Measurements from ENCODE around the gene OPHN1.
"Not testable (repeated sequence)": the region's sequence is repeated elsewhere in the genome, so short reads cannot be mapped to it uniquely, and the experiment has no call there.

OPHN1 gene

DNA sequence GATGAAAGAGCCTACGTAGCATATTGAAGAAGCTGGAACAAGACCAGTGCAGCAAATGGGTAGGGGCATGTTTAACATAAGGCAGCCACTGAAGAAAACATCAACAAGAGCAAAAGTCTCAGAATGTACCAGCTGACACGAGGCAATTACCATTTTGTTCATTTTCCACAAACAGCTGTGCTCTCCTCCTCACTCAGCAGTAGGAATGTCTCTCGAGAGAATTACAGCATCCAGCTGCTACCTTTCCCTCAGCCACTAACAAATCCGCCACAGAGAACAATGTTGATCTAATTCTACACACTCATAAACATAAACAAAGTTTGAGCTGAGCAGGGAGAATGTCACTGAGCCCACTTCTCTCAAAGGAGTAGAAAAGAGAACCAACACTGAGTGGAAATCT is 68.0 kb downstream of the OPHN1 start:
- no peaks in the 10 kb centered on the region for H3K27me3 Mint-ChIP-seq

DNA sequence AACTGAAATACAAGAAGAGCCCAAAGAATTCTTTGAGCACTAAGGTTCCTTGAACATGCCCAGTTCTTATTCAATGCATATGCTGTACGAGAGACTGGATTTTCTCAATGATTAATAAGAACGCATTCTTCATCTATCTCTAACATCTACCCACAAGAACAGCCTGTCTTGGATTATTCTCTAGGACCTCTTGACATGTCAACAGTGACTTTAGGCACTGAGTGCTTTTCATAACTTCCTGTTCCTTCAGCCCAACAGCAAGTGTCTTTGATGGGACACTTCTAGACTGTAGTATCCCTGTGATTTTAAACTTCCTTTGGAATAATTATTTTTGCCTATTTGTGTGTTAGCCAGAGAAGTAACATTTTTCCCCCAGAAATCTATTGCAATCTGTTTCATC is 69.3 kb downstream of the OPHN1 start:
- no peaks in the 10 kb centered on the region for H3K4me1 Mint-ChIP-seq
- H3K27ac Mint-ChIP-seq, result no peak overlapping the region
- no peaks in the 10 kb centered on the region for H3K9me3 Mint-ChIP-seq
- ATAC-seq (ENCODE audit: low read depth) (no peak), DNase-seq (ENCODE audit: low spot score in 2 of 2) (no peak)
- no peaks in the 10 kb centered on the region for H3K36me3 Mint-ChIP-seq
- no peak overlapping the region for H3K4me3 Mint-ChIP-seq
- H3K27me3 Mint-ChIP-seq, result no peaks in the 10 kb centered on the region

More for the DNA sequence above, 68.0 kb downstream of the OPHN1 start:
- Mint-ChIP-seq H3K4me3 (no peak overlapping the region), H3K36me3 (no peaks in the 10 kb centered on the region), H3K9me3 (no peaks in the 10 kb centered on the region), H3K4me1 (no peaks in the 10 kb centered on the region), H3K27ac (no peak overlapping the region)
- no peak for DNase-seq (ENCODE audit: low spot score in 2 of 2)
- no peak for ATAC-seq (ENCODE audit: low read depth)

GRCh38 chrX:68358679-68359078 is 74.6 kb downstream of the OPHN1 start:
- Mint-ChIP-seq H3K27me3 (no peaks in the 10 kb centered on the region), H3K9me3 (no peaks in the 10 kb centered on the region), H3K4me3 (no peak overlapping the region), H3K36me3 (no peaks in the 10 kb centered on the region), H3K27ac (no peak overlapping the region), H3K4me1 (no peaks in the 10 kb centered on the region)
- DNase-seq (ENCODE audit: low spot score in 2 of 2), result no peak
- ATAC-seq (ENCODE audit: low read depth), result no peak

DNA sequence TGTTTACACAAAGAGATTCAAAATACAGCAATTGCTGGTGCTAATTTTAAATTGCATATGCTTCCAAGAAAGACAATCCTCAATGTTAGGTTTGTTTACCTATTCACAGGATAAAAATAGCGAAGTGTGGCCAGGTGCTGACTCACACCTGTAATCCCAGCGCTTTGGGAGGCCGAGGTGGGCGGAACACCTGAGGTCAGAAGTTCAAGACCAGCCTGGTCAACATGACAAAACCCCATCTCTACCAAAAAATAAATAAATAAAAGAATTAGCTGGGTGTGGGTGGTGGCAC is 77.7 kb downstream of the OPHN1 start:
- H3K36me3 Mint-ChIP-seq, result no peaks in the 10 kb centered on the region
- no peaks in the 10 kb centered on the region for H3K4me1 Mint-ChIP-seq
- no peaks in the 10 kb centered on the region for H3K27me3 Mint-ChIP-seq
- H3K9me3 Mint-ChIP-seq, result no peaks in the 10 kb centered on the region
- ATAC-seq (ENCODE audit: low read depth) (no peak), DNase-seq (ENCODE audit: low spot score in 2 of 2) (no peak)
- no peak overlapping the region for H3K27ac Mint-ChIP-seq
- no peak overlapping the region for H3K4me3 Mint-ChIP-seq

- ATAC-seq (ENCODE audit: low read depth) (no peak), DNase-seq (ENCODE audit: low spot score in 2 of 2) (no peak)
- Mint-ChIP-seq H3K4me3 (no peak overlapping the region), H3K4me1 (no peaks in the 10 kb centered on the region), H3K27me3 (no peaks in the 10 kb centered on the region), H3K36me3 (no peaks in the 10 kb centered on the region), H3K9me3 (no peaks in the 10 kb centered on the region), H3K27ac (no peak overlapping the region)
These were observed 78.2 kb downstream of the OPHN1 start for GRCh38 chrX:68354879-68355628.

- DNase-seq (ENCODE audit: low spot score in 2 of 2) (no peak), ATAC-seq (ENCODE audit: low read depth) (no peak)
- peaks cover 5% of the 10 kb centered on the region for H3K9me3 Mint-ChIP-seq
These were observed 88.3 kb downstream of the OPHN1 start for GRCh38 chrX:68345025-68345424.

DNA sequence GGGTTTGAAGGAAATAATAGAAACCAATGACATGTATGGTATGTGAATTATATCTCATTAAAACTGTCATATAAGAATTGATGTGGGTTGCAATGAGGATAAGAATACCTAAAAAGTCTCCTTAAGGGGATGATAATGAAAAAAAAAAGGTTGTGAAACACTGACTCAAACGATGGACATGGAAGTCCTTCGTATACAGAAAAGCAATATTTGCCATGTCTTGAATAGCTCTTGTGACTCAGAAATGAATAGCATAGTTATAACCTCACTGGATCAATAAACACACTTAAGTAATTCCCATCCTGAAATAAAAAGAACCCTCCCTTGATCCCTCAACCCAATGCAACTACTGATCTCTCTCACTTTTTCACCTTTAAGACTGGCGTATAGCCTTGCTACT is 89.7 kb downstream of the OPHN1 start:
- Mint-ChIP-seq H3K9me3 (peaks cover 3% of the 10 kb centered on the region), H3K4me3 (no peak overlapping the region), H3K27ac (no peak overlapping the region), H3K36me3 (peaks cover under 1% of the 10 kb centered on the region), H3K27me3 (peaks cover 2% of the 10 kb centered on the region), H3K4me1 (no peaks in the 10 kb centered on the region)
- ATAC-seq (ENCODE audit: low read depth) (no peak), DNase-seq (ENCODE audit: low spot score in 2 of 2) (no peak)

More at GRCh38 chrX:68345025-68345424, 88.3 kb downstream of the OPHN1 start:
- Mint-ChIP-seq H3K4me3 (no peak overlapping the region), H3K27ac (no peak overlapping the region), H3K36me3 (peaks cover 2% of the 10 kb centered on the region), H3K27me3 (peaks cover 2% of the 10 kb centered on the region), H3K4me1 (no peaks in the 10 kb centered on the region)

GRCh38 chrX:68332201-68332731 is 101.0 kb downstream of the OPHN1 start:
- DNase-seq (ENCODE audit: low spot score in 2 of 2), result no peak
- H3K4me3 Mint-ChIP-seq, result no peak overlapping the region
- no peaks in the 10 kb centered on the region for H3K36me3 Mint-ChIP-seq
- no peaks in the 10 kb centered on the region for H3K4me1 Mint-ChIP-seq
- no peaks in the 10 kb centered on the region for H3K27me3 Mint-ChIP-seq
- H3K9me3 Mint-ChIP-seq, result no peaks in the 10 kb centered on the region
- ATAC-seq (ENCODE audit: low read depth), result no peak
- H3K27ac Mint-ChIP-seq, result no peak overlapping the region

- H3K36me3 Mint-ChIP-seq; H3K27me3 Mint-ChIP-seq; H3K27ac Mint-ChIP-seq; ATAC-seq (ENCODE audit: low read depth); DNase-seq (ENCODE audit: low spot score in 2 of 2); H3K4me1 Mint-ChIP-seq; H3K9me3 Mint-ChIP-seq; H3K4me3 Mint-ChIP-seq: not testable (repeated sequence)
These were observed 106.5 kb downstream of the OPHN1 start for GRCh38 chrX:68326841-68327240.

GRCh38 chrX:68307769-68308168 is 125.5 kb downstream of the OPHN1 start:
- H3K36me3 Mint-ChIP-seq, result no peaks in the 10 kb centered on the region
- ATAC-seq (ENCODE audit: low read depth), result no peak
- no peaks in the 10 kb centered on the region for H3K27me3 Mint-ChIP-seq
- no peak overlapping the region for H3K27ac Mint-ChIP-seq
- H3K9me3 Mint-ChIP-seq, result no peaks in the 10 kb centered on the region
- no peaks in the 10 kb centered on the region for H3K4me1 Mint-ChIP-seq
- no peak overlapping the region for H3K4me3 Mint-ChIP-seq
- DNase-seq (ENCODE audit: low spot score in 2 of 2), result no peak

GRCh38 chrX:68304602-68305001 is 128.7 kb downstream of the OPHN1 start:
- no peak overlapping the region for H3K27ac Mint-ChIP-seq
- H3K4me1 Mint-ChIP-seq, result no peaks in the 10 kb centered on the region
- DNase-seq (ENCODE audit: low spot score in 2 of 2) (no peak), ATAC-seq (ENCODE audit: low read depth) (no peak)
- H3K9me3 Mint-ChIP-seq, result peaks cover 1% of the 10 kb centered on the region
- H3K4me3 Mint-ChIP-seq, result no peak overlapping the region
- H3K36me3 Mint-ChIP-seq, result no peaks in the 10 kb centered on the region
- no peaks in the 10 kb centered on the region for H3K27me3 Mint-ChIP-seq

DNA sequence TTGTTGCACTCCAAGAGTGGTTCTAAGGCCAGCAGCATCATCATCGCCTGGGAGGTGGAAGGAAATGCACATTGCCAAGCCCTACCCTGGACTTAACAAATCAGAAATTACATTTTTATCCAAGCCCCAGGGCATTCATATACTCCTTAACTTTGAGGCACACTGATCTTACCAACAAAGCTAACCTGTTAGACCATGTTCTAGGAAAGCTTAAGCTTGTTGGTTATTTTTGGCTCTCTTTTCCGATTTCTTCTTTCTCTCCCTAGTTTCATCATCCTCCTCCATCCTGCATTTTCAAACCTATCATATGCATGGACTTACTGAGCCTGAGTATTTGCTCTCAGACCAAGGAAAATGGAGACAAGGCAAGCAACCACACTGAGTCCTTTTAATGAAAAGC is 133.4 kb downstream of the OPHN1 start:
- H3K36me3 Mint-ChIP-seq, result no peaks in the 10 kb centered on the region
- no peak for ATAC-seq (ENCODE audit: low read depth)
- H3K9me3 Mint-ChIP-seq, result peaks cover 1% of the 10 kb centered on the region
- H3K4me3 Mint-ChIP-seq, result no peak overlapping the region
- H3K4me1 Mint-ChIP-seq, result no peaks in the 10 kb centered on the region
- H3K27me3 Mint-ChIP-seq, result no peaks in the 10 kb centered on the region
- no peak overlapping the region for H3K27ac Mint-ChIP-seq
- DNase-seq (ENCODE audit: low spot score in 2 of 2), result no peak

DNA sequence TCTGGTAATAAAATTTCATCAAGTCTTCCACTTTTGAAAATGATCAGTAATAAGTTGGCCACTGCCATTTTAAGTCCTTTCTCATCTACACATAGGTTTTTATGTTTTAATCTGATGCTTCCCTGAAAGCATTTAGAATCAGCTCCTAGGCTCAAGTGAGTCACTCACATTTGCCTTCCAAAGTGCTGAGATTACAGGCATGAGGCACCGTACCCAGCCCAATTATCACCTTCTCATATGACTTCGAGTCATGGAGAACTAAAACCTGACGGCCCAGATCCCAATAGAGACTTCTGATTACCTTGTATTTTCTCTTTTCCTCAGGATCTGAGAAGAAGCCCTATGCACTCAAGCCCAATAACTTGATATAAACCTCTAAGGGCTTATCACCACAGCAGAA is 140.8 kb downstream of the OPHN1 start:
- H3K36me3 Mint-ChIP-seq, result no peaks in the 10 kb centered on the region
- H3K27ac Mint-ChIP-seq, result no peak overlapping the region
- no peak for DNase-seq (ENCODE audit: low spot score in 2 of 2)
- H3K27me3 Mint-ChIP-seq, result no peaks in the 10 kb centered on the region
- no peak overlapping the region for H3K4me3 Mint-ChIP-seq
- no peak for ATAC-seq (ENCODE audit: low read depth)
- no peaks in the 10 kb centered on the region for H3K4me1 Mint-ChIP-seq
- H3K9me3 Mint-ChIP-seq, result no peaks in the 10 kb centered on the region

- peaks cover 4% of the 10 kb centered on the region for H3K9me3 Mint-ChIP-seq
- H3K4me1 Mint-ChIP-seq, result no peaks in the 10 kb centered on the region
- H3K4me3 Mint-ChIP-seq, result no peak overlapping the region
- no peak overlapping the region for H3K27ac Mint-ChIP-seq
- ATAC-seq (ENCODE audit: low read depth), result no peak
- H3K36me3 Mint-ChIP-seq, result no peaks in the 10 kb centered on the region
- no peak for DNase-seq (ENCODE audit: low spot score in 2 of 2)
- no peaks in the 10 kb centered on the region for H3K27me3 Mint-ChIP-seq
These were observed 145.2 kb downstream of the OPHN1 start for GRCh38 chrX:68288127-68288526.

GRCh38 chrX:68287419-68287818 is 145.9 kb downstream of the OPHN1 start:
- H3K36me3 Mint-ChIP-seq, result no peaks in the 10 kb centered on the region
- H3K27ac Mint-ChIP-seq, result no peak overlapping the region
- H3K9me3 Mint-ChIP-seq, result peaks cover 4% of the 10 kb centered on the region
- no peaks in the 10 kb centered on the region for H3K4me1 Mint-ChIP-seq
- DNase-seq (ENCODE audit: low spot score in 2 of 2) (no peak), ATAC-seq (ENCODE audit: low read depth) (no peak)
- no peaks in the 10 kb centered on the region for H3K27me3 Mint-ChIP-seq
- no peak overlapping the region for H3K4me3 Mint-ChIP-seq
